ENCODE data around the gene SLC17A8.

Gene SLC17A8

GRCh38 chr12:100365411-100365810 lies 8.5 kb downstream of the SLC17A8 start:
- Histone ChIP-seq H3K9me3 (ENCODE audit: insufficient read depth, low read length) (no peaks in the 10 kb centered on the region), H3K4me3 (ENCODE audit: low read length) (no peak overlapping the region), H4K20me1 (ENCODE audit: insufficient read depth, low read length) (no peaks in the 10 kb centered on the region), H3K27ac (ENCODE audit: low read length) (no peak overlapping the region), H3K79me2 (ENCODE audit: low read length) (no peaks in the 10 kb centered on the region), H3K4me2 (ENCODE audit: low read length) (no peak overlapping the region), H2AFZ (ENCODE audit: low read depth, low read length) (no peak overlapping the region), H3K4me1 (ENCODE audit: low read length) (no peaks in the 10 kb centered on the region), H3K27me3 (ENCODE audit: low read depth, low read length) (peaks cover 11% of the 10 kb centered on the region; the same call in 1 of the 2 replicates), H3K36me3 (replicated peaks; ENCODE audit: low read depth, low read length) (no peaks in the 10 kb centered on the region), H3K9ac (ENCODE audit: low read length) (no peak overlapping the region)
- TF ChIP-seq, protein P1, sequence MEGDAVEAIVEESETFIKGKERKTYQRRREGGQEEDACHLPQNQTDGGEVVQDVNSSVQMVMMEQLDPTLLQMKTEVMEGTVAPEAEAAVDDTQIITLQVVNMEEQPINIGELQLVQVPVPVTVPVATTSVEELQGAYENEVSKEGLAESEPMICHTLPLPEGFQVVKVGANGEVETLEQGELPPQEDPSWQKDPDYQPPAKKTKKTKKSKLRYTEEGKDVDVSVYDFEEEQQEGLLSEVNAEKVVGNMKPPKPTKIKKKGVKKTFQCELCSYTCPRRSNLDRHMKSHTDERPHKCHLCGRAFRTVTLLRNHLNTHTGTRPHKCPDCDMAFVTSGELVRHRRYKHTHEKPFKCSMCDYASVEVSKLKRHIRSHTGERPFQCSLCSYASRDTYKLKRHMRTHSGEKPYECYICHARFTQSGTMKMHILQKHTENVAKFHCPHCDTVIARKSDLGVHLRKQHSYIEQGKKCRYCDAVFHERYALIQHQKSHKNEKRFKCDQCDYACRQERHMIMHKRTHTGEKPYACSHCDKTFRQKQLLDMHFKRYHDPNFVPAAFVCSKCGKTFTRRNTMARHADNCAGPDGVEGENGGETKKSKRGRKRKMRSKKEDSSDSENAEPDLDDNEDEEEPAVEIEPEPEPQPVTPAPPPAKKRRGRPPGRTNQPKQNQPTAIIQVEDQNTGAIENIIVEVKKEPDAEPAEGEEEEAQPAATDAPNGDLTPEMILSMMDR (IDR thresholded peaks at IDR 0.05; ENCODE audit: low read depth, low read length), result no peak
- no peak for TF ChIP-seq EZH2phosphoT487 (IDR thresholded peaks at IDR 0.05; ENCODE audit: low read depth)

DNA sequence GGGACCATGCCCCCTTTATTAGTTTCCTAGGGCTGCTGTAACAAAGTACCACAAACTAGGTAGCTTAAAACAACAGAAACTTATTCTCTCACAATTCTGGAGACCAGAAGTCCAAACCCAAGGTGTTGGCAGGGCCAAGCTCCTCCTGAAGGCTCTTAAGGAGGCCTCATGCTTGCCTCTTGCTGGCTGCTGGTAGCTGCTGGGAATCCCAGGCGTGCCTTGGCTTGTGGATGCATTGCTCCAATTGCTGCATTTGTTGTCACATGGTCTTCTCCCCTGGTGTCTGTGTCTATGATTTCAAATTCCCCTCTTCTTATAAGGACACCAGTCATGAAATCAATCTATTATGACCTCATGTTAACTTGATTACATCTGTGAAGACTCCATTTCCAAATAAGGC lies 11.2 kb downstream of the SLC17A8 start:
- peaks cover 8% of the 10 kb centered on the region; the same call in 1 of the 2 replicates for H3K27me3 ChIP-seq (ENCODE audit: low read depth, low read length)
- no peak overlapping the region for H3K9ac ChIP-seq (ENCODE audit: low read length)
- TF ChIP-seq, protein P1 (IDR thresholded peaks at IDR 0.05; ENCODE audit: low read depth, low read length), result no peak
- TF ChIP-seq EZH2phosphoT487 (IDR thresholded peaks at IDR 0.05; ENCODE audit: low read depth), result no peak

GRCh38 chr12:100371146-100371545 lies 14.3 kb downstream of the SLC17A8 start:
- Histone ChIP-seq H2AFZ (ENCODE audit: low read depth, low read length) (no peak overlapping the region), H3K4me2 (ENCODE audit: low read length) (no peak overlapping the region), H3K4me3 (ENCODE audit: low read length) (no peak overlapping the region), H3K27me3 (ENCODE audit: low read depth, low read length) (no peaks in the 10 kb centered on the region), H3K9ac (ENCODE audit: low read length) (no peak overlapping the region), H3K36me3 (replicated peaks; ENCODE audit: low read depth, low read length) (no peaks in the 10 kb centered on the region), H3K79me2 (ENCODE audit: low read length) (no peaks in the 10 kb centered on the region), H4K20me1 (ENCODE audit: insufficient read depth, low read length) (no peaks in the 10 kb centered on the region), H3K27ac (ENCODE audit: low read length) (no peak overlapping the region), H3K4me1 (ENCODE audit: low read length) (no peaks in the 10 kb centered on the region), H3K9me3 (ENCODE audit: insufficient read depth, low read length) (no peaks in the 10 kb centered on the region)
- TF ChIP-seq EZH2phosphoT487 (IDR thresholded peaks at IDR 0.05; ENCODE audit: low read depth), result no peak
- TF ChIP-seq, protein P1 (IDR thresholded peaks at IDR 0.05; ENCODE audit: low read depth, low read length), result no peak

More for the DNA sequence above, 11.2 kb downstream of the SLC17A8 start:
- Histone ChIP-seq H3K4me2 (ENCODE audit: low read length) (no peak overlapping the region), H3K9me3 (ENCODE audit: insufficient read depth, low read length) (no peaks in the 10 kb centered on the region), H3K4me3 (ENCODE audit: low read length) (no peak overlapping the region), H3K79me2 (ENCODE audit: low read length) (no peaks in the 10 kb centered on the region), H3K27ac (ENCODE audit: low read length) (no peak overlapping the region), H3K4me1 (ENCODE audit: low read length) (no peaks in the 10 kb centered on the region), H4K20me1 (ENCODE audit: insufficient read depth, low read length) (no peaks in the 10 kb centered on the region), H2AFZ (ENCODE audit: low read depth, low read length) (no peak overlapping the region), H3K36me3 (replicated peaks; ENCODE audit: low read depth, low read length) (no peaks in the 10 kb centered on the region)

DNA sequence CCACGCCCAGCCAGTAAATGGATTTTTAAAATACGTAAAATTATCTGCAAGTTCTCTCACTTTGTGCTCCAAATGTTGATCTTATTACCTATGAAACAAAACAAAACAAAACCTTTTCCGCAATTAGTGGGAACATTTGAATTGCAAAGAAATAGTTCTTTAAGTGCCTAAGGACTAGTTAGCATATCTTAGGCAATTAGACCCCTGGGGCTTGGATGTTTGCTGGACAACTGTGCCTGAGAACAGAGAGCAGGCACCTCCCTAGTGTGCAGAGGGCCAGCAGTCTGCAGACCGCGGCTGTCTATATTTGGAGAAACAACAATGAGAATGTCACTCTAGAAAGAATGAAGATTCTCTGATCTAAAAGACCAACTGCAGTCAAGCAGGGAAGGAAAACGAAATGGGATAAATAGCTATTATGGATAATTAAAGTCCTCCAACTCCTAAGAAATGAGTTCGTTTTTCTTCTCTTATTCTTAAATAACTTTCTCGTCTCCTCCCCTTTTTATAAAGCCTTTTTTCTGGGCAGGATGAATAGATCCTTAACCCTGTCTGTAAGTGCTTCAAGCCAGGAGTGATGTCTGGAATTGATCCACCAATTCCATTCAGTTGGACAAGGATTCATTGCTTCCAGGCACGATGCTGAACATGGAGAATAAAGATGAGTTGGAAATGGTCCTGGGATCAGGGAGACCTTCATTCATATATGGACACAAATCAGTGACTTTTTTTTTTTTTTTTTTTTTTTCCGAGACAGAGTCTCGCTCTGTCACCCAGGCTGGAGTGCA lies 16.2 kb downstream of the SLC17A8 start:
- TF ChIP-seq EZH2phosphoT487 (IDR thresholded peaks at IDR 0.05; ENCODE audit: low read depth), result no peak
- TF ChIP-seq, protein P1 (IDR thresholded peaks at IDR 0.05; ENCODE audit: low read depth, low read length), result no peak

More for the DNA sequence above, 16.2 kb downstream of the SLC17A8 start:
- Histone ChIP-seq H3K4me2 (ENCODE audit: low read length) (no peak overlapping the region), H3K9me3 (ENCODE audit: insufficient read depth, low read length) (no peaks in the 10 kb centered on the region), H3K79me2 (ENCODE audit: low read length) (no peaks in the 10 kb centered on the region), H2AFZ (ENCODE audit: low read depth, low read length) (no peak overlapping the region), H3K9ac (ENCODE audit: low read length) (no peak overlapping the region), H3K4me3 (ENCODE audit: low read length) (no peak overlapping the region), H3K4me1 (ENCODE audit: low read length) (no peaks in the 10 kb centered on the region), H3K27me3 (ENCODE audit: low read depth, low read length) (no peaks in the 10 kb centered on the region), H3K27ac (ENCODE audit: low read length) (no peak overlapping the region), H4K20me1 (ENCODE audit: insufficient read depth, low read length) (no peaks in the 10 kb centered on the region), H3K36me3 (replicated peaks; ENCODE audit: low read depth, low read length) (no peaks in the 10 kb centered on the region)

Measured in OCI-LY3 (cell line).